Chondrocyte (in vitro differentiated cells): Measurements from ENCODE around the gene VPS13D. TPM values are rescaled to one million over a fixed set of nuclear protein-coding genes. Genes with fewer than 3 reads are reported as not detected.
A peak's percentile ranks its signal among the peaks of the same experiment; 100 is the strongest.

ENCODE experiments used
- DNase-seq: peaks from one replicate; pipeline ENCODE4 v3.0.0; 2021; ENCODE audit warnings: mixed read lengths, low spot score
- H3K27ac Mint-ChIP-seq: one replicate; pipeline ENCODE4 v1.8.0; 2021; ENCODE audit warnings: mild to moderate bottlenecking, moderate library complexity, mixed read lengths; ENCODE audit not compliant: unreplicated experiment
- H3K27me3 Mint-ChIP-seq: 2 replicates; pipeline ENCODE4 v1.8.0; 2021; ENCODE audit warnings: low read depth, mixed read lengths
- H3K36me3 Mint-ChIP-seq: 2 replicates; pipeline ENCODE4 v1.8.0; 2021; ENCODE audit warnings: low read depth, mixed read lengths
- H3K4me1 Mint-ChIP-seq: 2 replicates; pipeline ENCODE4 v1.8.0; 2021; ENCODE audit warnings: low read depth, mild to moderate bottlenecking, mixed read lengths
- H3K4me3 Mint-ChIP-seq: one replicate; pipeline ENCODE4 v1.8.0; 2021; ENCODE audit warnings: mild to moderate bottlenecking, moderate library complexity, mixed read lengths; ENCODE audit not compliant: unreplicated experiment
- H3K9me3 Mint-ChIP-seq: 2 replicates; pipeline ENCODE4 v1.8.0; 2021; ENCODE audit warnings: low read depth, mixed read lengths
- CTCF ChIP-seq: fragments of 200-600 bp; sonication (generic); IDR thresholded peaks from 2 replicates; pipeline ENCODE4 v1.5.0; 2021; ENCODE audit warnings: antibody characterized with exemption, mild to moderate bottlenecking, moderate library complexity
- total RNA-seq: library from RNA; stranded (reverse); gene quantifications from 3 replicates; pipeline ENCODE4 v1.2.1, GENCODE V29; 2021

VPS13D gene
- total RNA-seq, 1 donor from 2014 or later, result 40.0 TPM

- H3K4me1 Mint-ChIP-seq, result peaks cover 89% of the 10 kb centered on the region
- no peak for DNase-seq
- H3K27me3 Mint-ChIP-seq, result no peaks in the 10 kb centered on the region
- no peak overlapping the region for H3K4me3 Mint-ChIP-seq
- TF ChIP-seq CTCF, result no peak
- peaks cover 3% of the 10 kb centered on the region for H3K36me3 Mint-ChIP-seq
- peak overlapping the region; percentile 23 for H3K27ac Mint-ChIP-seq
- H3K9me3 Mint-ChIP-seq, result no peaks in the 10 kb centered on the region
Measured at GRCh38 chr1:12450090-12450755, 220.4 kb downstream of the VPS13D start.

- no peak for TF ChIP-seq CTCF
- Mint-ChIP-seq H3K27ac (no peak overlapping the region), H3K4me1 (peaks cover 90% of the 10 kb centered on the region), H3K36me3 (peaks cover 1% of the 10 kb centered on the region), H3K9me3 (no peaks in the 10 kb centered on the region), H3K4me3 (no peak overlapping the region), H3K27me3 (no peaks in the 10 kb centered on the region)
- no peak for DNase-seq
Measured at GRCh38 chr1:12450756-12451559, 221.1 kb downstream of the VPS13D start.

- H3K36me3 Mint-ChIP-seq, result peaks cover under 1% of the 10 kb centered on the region
- no peak overlapping the region for H3K4me3 Mint-ChIP-seq
- TF ChIP-seq CTCF, result no peak
- H3K4me1 Mint-ChIP-seq, result peaks cover 90% of the 10 kb centered on the region
- H3K9me3 Mint-ChIP-seq, result no peaks in the 10 kb centered on the region
- H3K27ac Mint-ChIP-seq, result no peak overlapping the region
- H3K27me3 Mint-ChIP-seq, result no peaks in the 10 kb centered on the region
- no peak for DNase-seq
Measured at GRCh38 chr1:12451560-12451900, 221.7 kb downstream of the VPS13D start.

- H3K27ac Mint-ChIP-seq, result no peak overlapping the region
- no peak for TF ChIP-seq CTCF
- DNase-seq, result no peak
- no peaks in the 10 kb centered on the region for H3K27me3 Mint-ChIP-seq
- peaks cover 3% of the 10 kb centered on the region for H3K36me3 Mint-ChIP-seq
- H3K9me3 Mint-ChIP-seq, result no peaks in the 10 kb centered on the region
- no peak overlapping the region for H3K4me3 Mint-ChIP-seq
- H3K4me1 Mint-ChIP-seq, result peaks cover 90% of the 10 kb centered on the region
Measured at GRCh38 chr1:12452262-12452661, 222.4 kb downstream of the VPS13D start.

- Mint-ChIP-seq H3K4me1 (peaks cover 89% of the 10 kb centered on the region), H3K27me3 (no peaks in the 10 kb centered on the region), H3K4me3 (no peak overlapping the region), H3K9me3 (no peaks in the 10 kb centered on the region), H3K27ac (peak overlapping the region; percentile 89), H3K36me3 (peaks cover 3% of the 10 kb centered on the region)
- TF ChIP-seq CTCF, result no peak
- DNase-seq, result no peak
Measured at GRCh38 chr1:12453400-12454343, 223.8 kb downstream of the VPS13D start.
